Epithelial cell of esophagus (primary cell): Measurements from ENCODE around the gene SLAMF1.

Experiments used
- DNase-seq: peaks from one replicate; pipeline ENCODE4 v3.0.0; 2010; ENCODE audit warnings: low read depth
- H3K4me3 ChIP-seq: 2 replicates; pipeline ENCODE4 v1.5.1; 2011; ENCODE audit warnings: mild to moderate bottlenecking, low read length, control low read depth
- TF ChIP-seq, protein P1 (sequence below): IDR thresholded peaks from 2 replicates; pipeline ENCODE4 v1.5.1; 2011; ENCODE audit warnings: low read depth, mild to moderate bottlenecking, low read length, control low read depth, inconsistent platforms; ENCODE audit not compliant: insufficient read depth; ENCODE audit errors: missing control alignments

The SLAMF1 gene

GRCh38 chr1:160679893-160680292, 33.0 kb upstream of the SLAMF1 start:
- TF ChIP-seq, protein P1, sequence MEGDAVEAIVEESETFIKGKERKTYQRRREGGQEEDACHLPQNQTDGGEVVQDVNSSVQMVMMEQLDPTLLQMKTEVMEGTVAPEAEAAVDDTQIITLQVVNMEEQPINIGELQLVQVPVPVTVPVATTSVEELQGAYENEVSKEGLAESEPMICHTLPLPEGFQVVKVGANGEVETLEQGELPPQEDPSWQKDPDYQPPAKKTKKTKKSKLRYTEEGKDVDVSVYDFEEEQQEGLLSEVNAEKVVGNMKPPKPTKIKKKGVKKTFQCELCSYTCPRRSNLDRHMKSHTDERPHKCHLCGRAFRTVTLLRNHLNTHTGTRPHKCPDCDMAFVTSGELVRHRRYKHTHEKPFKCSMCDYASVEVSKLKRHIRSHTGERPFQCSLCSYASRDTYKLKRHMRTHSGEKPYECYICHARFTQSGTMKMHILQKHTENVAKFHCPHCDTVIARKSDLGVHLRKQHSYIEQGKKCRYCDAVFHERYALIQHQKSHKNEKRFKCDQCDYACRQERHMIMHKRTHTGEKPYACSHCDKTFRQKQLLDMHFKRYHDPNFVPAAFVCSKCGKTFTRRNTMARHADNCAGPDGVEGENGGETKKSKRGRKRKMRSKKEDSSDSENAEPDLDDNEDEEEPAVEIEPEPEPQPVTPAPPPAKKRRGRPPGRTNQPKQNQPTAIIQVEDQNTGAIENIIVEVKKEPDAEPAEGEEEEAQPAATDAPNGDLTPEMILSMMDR = no peak
- DNase-seq = no peak
- no peak overlapping the region for H3K4me3 ChIP-seq

DNA sequence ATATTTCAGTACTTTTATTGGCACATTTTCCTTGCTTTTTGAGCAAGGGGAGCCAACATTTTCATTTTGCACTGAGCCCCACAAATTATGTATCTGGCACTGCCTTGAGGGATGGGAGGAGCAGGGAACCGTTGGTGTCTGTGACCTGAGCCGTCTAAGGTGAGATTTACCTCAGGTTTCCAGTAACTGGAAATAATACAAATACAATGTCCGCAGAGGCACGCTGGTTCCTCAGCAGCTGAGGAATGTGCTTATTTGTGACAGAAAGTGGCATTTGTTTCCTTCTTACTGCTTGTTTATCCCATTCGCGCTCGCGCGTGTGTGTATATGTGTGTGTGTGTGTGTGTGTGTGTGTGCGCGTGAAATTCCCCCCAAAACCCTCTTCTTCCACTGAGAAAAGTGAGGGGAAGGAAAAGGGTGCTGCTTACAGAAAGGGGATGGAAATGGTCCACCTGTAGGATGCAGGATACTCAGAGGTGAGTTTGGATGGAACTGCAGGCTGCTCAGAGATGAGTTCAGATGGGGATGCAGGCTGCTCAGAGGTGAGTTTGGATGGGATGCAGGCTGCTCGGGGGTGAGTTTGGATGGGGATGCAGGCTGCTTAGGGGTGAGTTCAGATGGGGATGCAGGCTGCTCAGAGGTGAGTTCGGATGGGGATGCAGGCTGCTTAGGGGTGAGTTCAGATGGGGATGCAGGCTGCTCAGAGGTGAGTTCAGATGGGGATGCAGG, 30.2 kb upstream of the SLAMF1 start:
- H3K4me3 ChIP-seq = no peak overlapping the region
- TF ChIP-seq, protein P1 = no peak
- DNase-seq = no peak

- DNase-seq = peak; percentile 75
- TF ChIP-seq, protein P1 = peak; percentile 92
- no peak overlapping the region for H3K4me3 ChIP-seq
Observed at GRCh38 chr1:160675641-160676410, 29.0 kb upstream of the SLAMF1 start.

DNA sequence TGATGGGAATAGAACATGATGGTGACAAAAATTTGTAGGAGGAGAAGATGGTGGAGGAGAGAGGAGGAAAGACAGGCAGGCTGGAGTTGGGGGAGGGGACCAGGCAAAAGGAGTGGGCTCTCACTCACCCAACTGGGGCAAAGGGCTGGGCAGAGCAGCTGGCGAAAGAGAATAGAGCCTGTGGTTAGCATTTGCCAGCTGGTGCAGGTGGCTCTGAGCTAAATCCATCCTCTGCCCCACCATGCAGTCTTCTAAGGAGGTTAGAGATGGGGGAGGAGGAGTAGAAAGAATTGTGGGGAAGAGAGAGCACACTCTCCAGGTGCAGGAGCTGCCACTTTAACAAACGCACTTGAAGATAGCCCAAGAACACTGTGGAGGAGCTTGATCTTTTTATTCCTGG, 27.6 kb upstream of the SLAMF1 start:
- DNase-seq = no peak
- no peak overlapping the region for H3K4me3 ChIP-seq
- TF ChIP-seq, protein P1 = no peak

GRCh38 chr1:160672789-160673695, 26.2 kb upstream of the SLAMF1 start:
- no peak overlapping the region for H3K4me3 ChIP-seq
- no peak for DNase-seq

More at GRCh38 chr1:160672789-160673695, 26.2 kb upstream of the SLAMF1 start:
- TF ChIP-seq, protein P1 = no peak
